ENCODE results near the gene NFIA. TPM values are rescaled to one million over a fixed set of nuclear protein-coding genes. Genes with fewer than 3 reads are reported as not detected.

Gene NFIA
- total and polyA plus RNA-seq, 7 donors, result 4.0 to 42.7 (median 30.6) TPM

DNA sequence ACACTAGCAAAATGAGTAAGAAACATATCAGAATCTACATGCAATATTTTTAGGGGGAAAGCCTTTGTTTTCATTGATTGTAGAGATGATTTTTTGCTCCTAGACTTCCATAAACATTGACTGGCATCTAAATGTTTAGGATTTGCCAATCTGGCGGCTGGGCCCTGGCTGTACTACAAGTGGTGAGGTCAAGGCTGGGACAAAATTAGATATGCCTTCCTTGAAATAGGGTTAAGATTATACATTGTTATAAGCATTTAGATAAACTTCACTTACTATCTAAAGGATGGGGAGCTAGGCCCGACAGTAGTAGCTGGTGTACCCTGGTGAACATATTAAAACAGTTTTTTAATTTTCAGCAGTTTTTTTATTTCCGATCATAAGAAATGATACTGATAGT, 5.2 kb downstream of the NFIA start:
- H3K27me3 ChIP-seq (ENCODE audit: insufficient read depth in 3 of 3, low read length in 2 of 3), result no peaks in the 10 kb centered on the region
- H3K4me1 ChIP-seq, result peaks cover 23% of the 10 kb centered on the region
- peak overlapping the region; percentile 90 for H3K4me3 ChIP-seq
- intact Hi-C loops (cut with DNase I), result loop anchor here (5.0 to 10.0 kb wide), 3 partner anchors 35 to 250 kb away; no protein-coding TSS in a partner anchor
- TF ChIP-seq CTCF (IDR thresholded peaks at IDR 0.05), result no peak
- H3K9me3 ChIP-seq, result no peaks in the 10 kb centered on the region
- peak overlapping the region; percentile 97 for H3K27ac ChIP-seq
- ATAC-seq (peak in 3 of 4 donors; percentile 51 to 62 (median 61)), DNase-seq (peak in 1 of 2 donors; percentile 66)
- peaks cover 0 to 9% of the 10 kb centered on the region in 2 donors for H3K36me3 ChIP-seq (ENCODE audit: insufficient read depth in 1 of 2, low read depth in 1 of 2)
- WGBS, 3 donors, result 18 to 28% (median 19%) methylated on average over 3 of the region's 3 CpGs

DNA sequence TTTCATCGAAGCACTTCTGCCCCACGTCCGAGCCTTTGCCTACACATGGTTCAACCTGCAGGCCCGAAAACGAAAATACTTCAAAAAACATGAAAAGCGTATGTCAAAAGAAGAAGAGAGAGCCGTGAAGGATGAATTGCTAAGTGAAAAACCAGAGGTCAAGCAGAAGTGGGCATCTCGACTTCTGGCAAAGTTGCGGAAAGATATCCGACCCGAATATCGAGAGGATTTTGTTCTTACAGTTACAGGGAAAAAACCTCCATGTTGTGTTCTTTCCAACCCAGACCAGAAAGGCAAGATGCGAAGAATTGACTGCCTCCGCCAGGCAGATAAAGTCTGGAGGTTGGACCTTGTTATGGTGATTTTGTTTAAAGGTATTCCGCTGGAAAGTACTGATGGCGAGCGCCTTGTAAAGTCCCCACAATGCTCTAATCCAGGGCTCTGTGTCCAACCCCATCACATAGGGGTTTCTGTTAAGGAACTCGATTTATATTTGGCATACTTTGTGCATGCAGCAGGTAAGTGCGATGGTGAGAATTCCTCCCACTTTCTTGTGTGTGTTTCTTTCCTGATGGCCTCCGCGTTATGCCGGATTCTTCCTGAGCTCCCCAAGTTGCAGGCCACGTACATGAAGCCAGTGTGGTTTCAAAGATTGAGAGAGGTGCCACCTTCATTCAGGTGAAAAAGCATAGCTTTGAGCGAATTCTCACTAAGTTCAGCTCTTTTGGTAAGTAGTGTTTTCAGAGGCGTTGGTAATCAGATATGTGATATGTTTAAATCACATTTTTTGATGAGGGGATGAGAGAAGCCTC, 6.0 kb downstream of the NFIA start:
- Histone ChIP-seq H3K4me3 (peak overlapping the region; percentile 90), H3K4me1 (peaks cover 31% of the 10 kb centered on the region), H3K9me3 (no peaks in the 10 kb centered on the region), H3K27me3 (ENCODE audit: insufficient read depth in 3 of 3, low read length in 2 of 3) (no peaks in the 10 kb centered on the region), H3K27ac (peak overlapping the region; percentile 97), H3K36me3 (ENCODE audit: insufficient read depth in 1 of 2, low read depth in 1 of 2) (peaks cover 0 to 9% of the 10 kb centered on the region in 2 donors)
- intact Hi-C loops (cut with DNase I), result loop anchor here (5.0 to 10.0 kb wide), 3 partner anchors 36 to 249 kb away; no protein-coding TSS in a partner anchor
- no peak for DNase-seq
- WGBS, 3 donors, result 37 to 72% (median 41%) methylated on average over 25 of the region's 25 CpGs
- peak in 2 of 4 donors; percentile 16 to 21 for ATAC-seq
- TF ChIP-seq CTCF (IDR thresholded peaks at IDR 0.05), result no peak

- Histone ChIP-seq H3K27me3 (ENCODE audit: insufficient read depth in 3 of 3, low read length in 2 of 3) (no peaks in the 10 kb centered on the region), H3K4me1 (peaks cover 41% of the 10 kb centered on the region), H3K27ac (peak overlapping the region; percentile 97), H3K4me3 (peak overlapping the region; percentile 90), H3K36me3 (ENCODE audit: insufficient read depth in 1 of 2, low read depth in 1 of 2) (peaks cover 0 to 9% of the 10 kb centered on the region in 2 donors), H3K9me3 (no peaks in the 10 kb centered on the region)
- ATAC-seq (no peak), DNase-seq (no peak)
- intact Hi-C loops (cut with DNase I), result loop anchor here (5.0 to 10.0 kb wide), 3 partner anchors 37 to 248 kb away; no protein-coding TSS in a partner anchor
- WGBS, 3 donors, result 22 to 52% (median 27%) methylated on average over 4 of the region's 4 CpGs
- TF ChIP-seq CTCF (IDR thresholded peaks at IDR 0.05), result no peak
Observed at GRCh38 chr1:61089338-61089737, 7.0 kb downstream of the NFIA start.

DNA sequence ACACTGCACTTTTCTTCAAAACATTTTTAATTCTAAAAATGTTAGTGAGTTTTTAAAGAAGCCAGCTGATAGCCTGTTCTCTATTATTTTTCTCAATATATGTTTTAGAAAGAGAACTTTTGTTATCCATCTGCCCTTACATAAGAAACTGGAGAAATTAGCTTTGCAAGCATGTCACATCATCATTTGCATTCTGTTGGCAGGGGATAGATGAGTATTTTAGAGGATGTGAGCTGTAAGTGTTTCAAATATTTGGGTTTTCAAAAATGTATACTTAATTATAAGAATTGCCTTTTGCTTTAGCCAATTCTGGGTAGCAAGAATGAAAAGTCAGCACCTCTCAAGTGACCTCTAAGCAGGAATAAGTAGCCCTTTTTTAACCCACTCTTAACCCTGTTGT, 7.4 kb downstream of the NFIA start:
- Histone ChIP-seq H3K4me1 (peaks cover 45% of the 10 kb centered on the region), H3K36me3 (ENCODE audit: insufficient read depth in 1 of 2, low read depth in 1 of 2) (peaks cover 0 to 9% of the 10 kb centered on the region in 2 donors), H3K4me3 (peak overlapping the region; percentile 90), H3K27me3 (ENCODE audit: insufficient read depth in 3 of 3, low read length in 2 of 3) (no peaks in the 10 kb centered on the region), H3K27ac (peak overlapping the region; percentile 97), H3K9me3 (no peaks in the 10 kb centered on the region)
- intact Hi-C loops (cut with DNase I), result loop anchor here (5.0 to 10.0 kb wide), 3 partner anchors 37 to 248 kb away; no protein-coding TSS in a partner anchor
- TF ChIP-seq CTCF (IDR thresholded peaks at IDR 0.05), result no peak
- DNase-seq (no peak), ATAC-seq (no peak)

Measured in psoas muscle (tissue), 8 donors.